Sciatic nerve (tissue), 2 donors: ENCODE results near the gene MUC5B. TPM values are rescaled to one million over a fixed set of nuclear protein-coding genes. Genes with fewer than 3 reads are reported as not detected.
A peak's percentile ranks its signal among the peaks of the same experiment; 100 is the strongest.

ENCODE experiments used
- ATAC-seq: fragments of 200-7000 bp; cut with Tn5 transposase; one replicate; pipeline ENCODE4 v1.9.1; 2020; ENCODE audit warnings: mild to moderate bottlenecking, moderate library complexity
- DNase-seq: peaks from one replicate; pipeline ENCODE4 v3.0.0-alpha.2; 2020; ENCODE audit warnings: low spot score
- intact Hi-C: fragments of 100-400 bp; cut with DNase I; formaldehyde crosslinking; loops from one replicate; pipeline ENCODE4 v1.14.2; 2022
- total RNA-seq: library from RNA; stranded (reverse); fragmentation: NEBNext Ultra II Directional; extraction: Animal tissue kit (Norgen Biotek cat#: 25700); gene quantifications from one replicate; pipeline ENCODE4 v1.2.1, GENCODE V29; 2021
- donor health status: DM: no; HTN: no; CAD: no.
- donor health status: DM: no; HTN: no; CAD: no.

Gene MUC5B
- total RNA-seq, 1 donor from 2014 or later, result 0.71 TPM

- intact Hi-C loops, result no loop called here
Measured at GRCh38 chr11:1271406-1271805, 48.5 kb downstream of the MUC5B start.

GRCh38 chr11:1271927-1272326 lies 49.1 kb downstream of the MUC5B start:
- DNase-seq (no peak), ATAC-seq (no peak)
- intact Hi-C loops, result no loop called here

More at GRCh38 chr11:1271406-1271805, 48.5 kb downstream of the MUC5B start:
- DNase-seq (no peak), ATAC-seq (no peak)

GRCh38 chr11:1272531-1272930 lies 49.7 kb downstream of the MUC5B start:
- ATAC-seq (no peak), DNase-seq (no peak)
- intact Hi-C loops, result no loop called here

- no peak for ATAC-seq
- intact Hi-C loops, result no loop called here
- DNase-seq, result no peak
Measured at GRCh38 chr11:1274501-1274900, 51.6 kb downstream of the MUC5B start.

GRCh38 chr11:1275021-1275420 lies 52.2 kb downstream of the MUC5B start:
- intact Hi-C loops, result no loop called here
- no peak for DNase-seq
- ATAC-seq, result no peak

GRCh38 chr11:1276041-1276790 lies 53.4 kb downstream of the MUC5B start:
- ATAC-seq (peak; percentile 39), DNase-seq (no peak)
- intact Hi-C loops, result no loop called here

GRCh38 chr11:1276866-1277615 lies 54.2 kb downstream of the MUC5B start:
- ATAC-seq (no peak), DNase-seq (no peak)
- intact Hi-C loops, result no loop called here

- ATAC-seq (no peak), DNase-seq (no peak)
- intact Hi-C loops, result no loop called here
Measured at GRCh38 chr11:1277936-1278512, 55.2 kb downstream of the MUC5B start.

GRCh38 chr11:1278766-1279673 lies 56.2 kb downstream of the MUC5B start:
- intact Hi-C loops, result no loop called here
- DNase-seq (no peak), ATAC-seq (no peak)

- DNase-seq (no peak), ATAC-seq (no peak)
- intact Hi-C loops, result no loop called here
Measured at GRCh38 chr11:1279674-1280055, 56.8 kb downstream of the MUC5B start.

- ATAC-seq (no peak), DNase-seq (no peak)
- intact Hi-C loops, result no loop called here
Measured at GRCh38 chr11:1280116-1281035, 57.5 kb downstream of the MUC5B start.

- no peak for ATAC-seq
- intact Hi-C loops, result no loop called here
- no peak for DNase-seq
Measured at GRCh38 chr11:1281326-1281973, 58.6 kb downstream of the MUC5B start.

- intact Hi-C loops, result no loop called here
- ATAC-seq (no peak), DNase-seq (no peak)
Measured at GRCh38 chr11:1281974-1282365, 59.1 kb downstream of the MUC5B start.

GRCh38 chr11:1283091-1283511 lies 60.2 kb downstream of the MUC5B start:
- no peak for DNase-seq
- no peak for ATAC-seq
- intact Hi-C loops, result no loop called here

- ATAC-seq (no peak), DNase-seq (no peak)
- intact Hi-C loops, result no loop called here
Measured at GRCh38 chr11:1283906-1284305, 61.0 kb downstream of the MUC5B start.

GRCh38 chr11:1285316-1285744 lies 62.5 kb downstream of the MUC5B start:
- DNase-seq, result no peak
- no peak for ATAC-seq
- intact Hi-C loops, result no loop called here

GRCh38 chr11:1285876-1286275 lies 63.0 kb downstream of the MUC5B start:
- DNase-seq (no peak), ATAC-seq (no peak)
- intact Hi-C loops, result no loop called here

- DNase-seq, result no peak
- ATAC-seq, result no peak
- intact Hi-C loops, result no loop called here
Measured at GRCh38 chr11:1287928-1288327, 65.1 kb downstream of the MUC5B start.
